ENCODE data around the gene KMT2E.

The KMT2E gene

GRCh38 chr7:105007298-105007697 lies 6.7 kb upstream of the KMT2E start:
- Histone ChIP-seq H3K27me3 (ENCODE audit: insufficient read depth, low read length, poor library complexity) (no peaks in the 10 kb centered on the region), H4K5ac (ENCODE audit: low read length) (no peak overlapping the region), H3K56ac (ENCODE audit: low read length) (no peak overlapping the region), H3K9ac (ENCODE audit: low read length) (no peak overlapping the region), H3K4me1 (ENCODE audit: control insufficient read depth, low read depth, low read length) (peaks cover 4% of the 10 kb centered on the region), H3K79me2 (ENCODE audit: control insufficient read depth, insufficient read depth, low read length) (peaks cover 95% of the 10 kb centered on the region), H3K4ac (ENCODE audit: low read depth, low read length) (no peak overlapping the region), H3K36me3 (ENCODE audit: control insufficient read depth, insufficient read depth, low read length) (no peaks in the 10 kb centered on the region), H2BK15ac (replicated peaks; ENCODE audit: low read depth) (no peak overlapping the region), H2AK5ac (ENCODE audit: low read length) (no peak overlapping the region), H4K8ac (ENCODE audit: low read depth, low read length) (no peak overlapping the region), H3K18ac (ENCODE audit: low read length) (no peak overlapping the region), H3K23ac (ENCODE audit: low read length) (no peak overlapping the region), H2BK5ac (ENCODE audit: low read length) (no peak overlapping the region), H3K79me1 (ENCODE audit: low read length) (no peaks in the 10 kb centered on the region), H3K4me2 (ENCODE audit: low read length) (no peak overlapping the region), H2BK120ac (ENCODE audit: low read depth, low read length) (no peak overlapping the region), H3K4me3 (ENCODE audit: low read length) (no peak overlapping the region), H3K27ac (ENCODE audit: low read depth, low read length) (no peak overlapping the region)
- no peak for DNase-seq
- no CpG with 5 or more reads among the region's 5 CpGs for WGBS (ENCODE audit: extremely low coverage, insufficient coverage, low lambda C conversion rate)

GRCh38 chr7:105009667-105010503 lies 4.1 kb upstream of the KMT2E start:
- no peak overlapping the region for H2BK5ac ChIP-seq (ENCODE audit: low read length)
- no peak overlapping the region for H4K8ac ChIP-seq (ENCODE audit: low read depth, low read length)
- peak overlapping the region; percentile 26 for H3K56ac ChIP-seq (ENCODE audit: low read length)
- peaks cover 81% of the 10 kb centered on the region for H3K79me2 ChIP-seq (ENCODE audit: control insufficient read depth, insufficient read depth, low read length)
- H2BK120ac ChIP-seq (ENCODE audit: low read depth, low read length): no peak overlapping the region
- WGBS (ENCODE audit: extremely low coverage, insufficient coverage, low lambda C conversion rate): no CpG with 5 or more reads among the region's 9 CpGs
- no peak overlapping the region for H3K18ac ChIP-seq (ENCODE audit: low read length)
- H3K27ac ChIP-seq (ENCODE audit: low read depth, low read length): no peak overlapping the region
- H2BK15ac ChIP-seq (replicated peaks; ENCODE audit: low read depth): no peak overlapping the region
- no peak overlapping the region for H4K5ac ChIP-seq (ENCODE audit: low read length)
- no peak overlapping the region for H3K23ac ChIP-seq (ENCODE audit: low read length)
- peak overlapping the region; percentile 42 for H3K4me2 ChIP-seq (ENCODE audit: low read length)
- peaks cover 1% of the 10 kb centered on the region for H3K79me1 ChIP-seq (ENCODE audit: low read length)
- H3K4me1 ChIP-seq (ENCODE audit: control insufficient read depth, low read depth, low read length): peaks cover 2% of the 10 kb centered on the region
- no peak overlapping the region for H2AK5ac ChIP-seq (ENCODE audit: low read length)
- no peak overlapping the region for H3K4ac ChIP-seq (ENCODE audit: low read depth, low read length)
- H3K27me3 ChIP-seq (ENCODE audit: insufficient read depth, low read length, poor library complexity): no peaks in the 10 kb centered on the region
- H3K4me3 ChIP-seq (ENCODE audit: low read length): peak overlapping the region; percentile 2
- no peaks in the 10 kb centered on the region for H3K36me3 ChIP-seq (ENCODE audit: control insufficient read depth, insufficient read depth, low read length)
- peak overlapping the region; percentile 96 for H3K9ac ChIP-seq (ENCODE audit: low read length)
- no peak for DNase-seq

- H2BK5ac ChIP-seq (ENCODE audit: low read length): no peak overlapping the region
- H3K9ac ChIP-seq (ENCODE audit: low read length): peak overlapping the region; percentile 96
- WGBS (ENCODE audit: extremely low coverage, insufficient coverage, low lambda C conversion rate): no CpG with 5 or more reads among the region's 5 CpGs
- peak overlapping the region; percentile 26 for H3K56ac ChIP-seq (ENCODE audit: low read length)
- peaks cover 2% of the 10 kb centered on the region for H3K4me1 ChIP-seq (ENCODE audit: control insufficient read depth, low read depth, low read length)
- H2BK120ac ChIP-seq (ENCODE audit: low read depth, low read length): no peak overlapping the region
- peaks cover 82% of the 10 kb centered on the region for H3K79me2 ChIP-seq (ENCODE audit: control insufficient read depth, insufficient read depth, low read length)
- peaks cover 1% of the 10 kb centered on the region for H3K79me1 ChIP-seq (ENCODE audit: low read length)
- peak overlapping the region; percentile 42 for H3K4me2 ChIP-seq (ENCODE audit: low read length)
- no peak overlapping the region for H2BK15ac ChIP-seq (replicated peaks; ENCODE audit: low read depth)
- H3K18ac ChIP-seq (ENCODE audit: low read length): no peak overlapping the region
- no peak overlapping the region for H3K4ac ChIP-seq (ENCODE audit: low read depth, low read length)
- H3K36me3 ChIP-seq (ENCODE audit: control insufficient read depth, insufficient read depth, low read length): no peaks in the 10 kb centered on the region
- H3K4me3 ChIP-seq (ENCODE audit: low read length): peak overlapping the region; percentile 2
- no peak overlapping the region for H3K27ac ChIP-seq (ENCODE audit: low read depth, low read length)
- no peak overlapping the region for H3K23ac ChIP-seq (ENCODE audit: low read length)
- no peak for DNase-seq
- H4K8ac ChIP-seq (ENCODE audit: low read depth, low read length): no peak overlapping the region
- H3K27me3 ChIP-seq (ENCODE audit: insufficient read depth, low read length, poor library complexity): no peaks in the 10 kb centered on the region
- no peak overlapping the region for H2AK5ac ChIP-seq (ENCODE audit: low read length)
- H4K5ac ChIP-seq (ENCODE audit: low read length): no peak overlapping the region
These were observed 3.4 kb upstream of the KMT2E start for GRCh38 chr7:105010504-105011130.

- Histone ChIP-seq H3K4me1 (ENCODE audit: control insufficient read depth, low read depth, low read length) (peaks cover 2% of the 10 kb centered on the region), H3K23ac (ENCODE audit: low read length) (no peak overlapping the region), H2BK120ac (ENCODE audit: low read depth, low read length) (no peak overlapping the region), H3K79me1 (ENCODE audit: low read length) (peaks cover 1% of the 10 kb centered on the region), H3K79me2 (ENCODE audit: control insufficient read depth, insufficient read depth, low read length) (peaks cover 79% of the 10 kb centered on the region), H3K9ac (ENCODE audit: low read length) (peak overlapping the region; percentile 96), H3K27ac (ENCODE audit: low read depth, low read length) (no peak overlapping the region), H4K5ac (ENCODE audit: low read length) (no peak overlapping the region), H3K4me3 (ENCODE audit: low read length) (peak overlapping the region; percentile 91), H3K4me2 (ENCODE audit: low read length) (peak overlapping the region; percentile 85), H3K4ac (ENCODE audit: low read depth, low read length) (peak overlapping the region; percentile 78), H3K36me3 (ENCODE audit: control insufficient read depth, insufficient read depth, low read length) (no peaks in the 10 kb centered on the region), H3K56ac (ENCODE audit: low read length) (peak overlapping the region; percentile 78), H4K8ac (ENCODE audit: low read depth, low read length) (no peak overlapping the region), H2AK5ac (ENCODE audit: low read length) (no peak overlapping the region), H2BK5ac (ENCODE audit: low read length) (no peak overlapping the region), H3K27me3 (ENCODE audit: insufficient read depth, low read length, poor library complexity) (no peaks in the 10 kb centered on the region), H3K18ac (ENCODE audit: low read length) (peak overlapping the region; percentile 88), H2BK15ac (replicated peaks; ENCODE audit: low read depth) (no peak overlapping the region)
- no CpG with 5 or more reads among the region's 7 CpGs for WGBS (ENCODE audit: extremely low coverage, insufficient coverage, low lambda C conversion rate)
- DNase-seq: peak; percentile 32
These were observed 2.7 kb upstream of the KMT2E start for GRCh38 chr7:105011141-105011830.

- WGBS (ENCODE audit: extremely low coverage, insufficient coverage, low lambda C conversion rate): no CpG with 5 or more reads among the region's 21 CpGs
- H3K36me3 ChIP-seq (ENCODE audit: control insufficient read depth, insufficient read depth, low read length): no peaks in the 10 kb centered on the region
These were observed 2.0 kb upstream of the KMT2E start for GRCh38 chr7:105011831-105012502.

More at GRCh38 chr7:105011831-105012502, 2.0 kb upstream of the KMT2E start:
- H3K27me3 ChIP-seq (ENCODE audit: insufficient read depth, low read length, poor library complexity): no peaks in the 10 kb centered on the region
- H3K4me2 ChIP-seq (ENCODE audit: low read length): peak overlapping the region; percentile 16
- H2AK5ac ChIP-seq (ENCODE audit: low read length): no peak overlapping the region
- peak overlapping the region; percentile 69 for H2BK120ac ChIP-seq (ENCODE audit: low read depth, low read length)
- H2BK15ac ChIP-seq (replicated peaks; ENCODE audit: low read depth): no peak overlapping the region
- peak overlapping the region; percentile 87 for H2BK5ac ChIP-seq (ENCODE audit: low read length)
- peaks cover 79% of the 10 kb centered on the region for H3K79me2 ChIP-seq (ENCODE audit: control insufficient read depth, insufficient read depth, low read length)
- H3K4me1 ChIP-seq (ENCODE audit: control insufficient read depth, low read depth, low read length): peaks cover 2% of the 10 kb centered on the region
- H3K56ac ChIP-seq (ENCODE audit: low read length): peak overlapping the region; percentile 99
- H4K8ac ChIP-seq (ENCODE audit: low read depth, low read length): no peak overlapping the region
- H3K23ac ChIP-seq (ENCODE audit: low read length): no peak overlapping the region
- peak overlapping the region; percentile 88 for H3K18ac ChIP-seq (ENCODE audit: low read length)
- peaks cover 1% of the 10 kb centered on the region for H3K79me1 ChIP-seq (ENCODE audit: low read length)
- peak overlapping the region; percentile 96 for H3K9ac ChIP-seq (ENCODE audit: low read length)
- H3K4ac ChIP-seq (ENCODE audit: low read depth, low read length): peak overlapping the region; percentile 78
- DNase-seq: no peak
- no peak overlapping the region for H4K5ac ChIP-seq (ENCODE audit: low read length)
- peak overlapping the region; percentile 91 for H3K4me3 ChIP-seq (ENCODE audit: low read length)
- H3K27ac ChIP-seq (ENCODE audit: low read depth, low read length): peak overlapping the region; percentile 86

All from mesendoderm (in vitro differentiated cells).